CD4-positive, alpha-beta T cell (primary cell): ENCODE measurements around the gene TUBGCP2. TPM values are rescaled to one million over a fixed set of nuclear protein-coding genes. Genes with fewer than 3 reads are reported as not detected.

Experiments used
- ATAC-seq: fragments of 200-7000 bp; cut with Tn5 transposase; one replicate; pipeline ENCODE4 v1.10.0; 2022; ENCODE audit warnings: mild to moderate bottlenecking; ENCODE audit not compliant: poor library complexity
- CTCF ChIA-PET: fragments of 350-600 bp; sonication (Branson Sonifier 250); formaldehyde crosslinking; loops from one replicate; lab custom pipeline; 2021; ENCODE audit warnings: antibody characterized with exemption, inconsistent platforms; lab: Charles Lee
- POLR2A ChIA-PET: fragments of 350-600 bp; sonication (Branson Sonifier 250); formaldehyde crosslinking; loops from one replicate; lab custom pipeline; 2021; ENCODE audit warnings: antibody characterized with exemption, inconsistent platforms; lab: Charles Lee
- DNase-seq, 14 experiments: peaks; one replicate each; pipeline ENCODE4 v3.0.0-alpha.2; 2013 to 2020; ENCODE audit warnings: mixed read lengths in 2 of 14
- H3K27ac ChIP-seq, 2 donors: one replicate each; pipeline versions ENCODE4 v1.5.1 to v1.7.0; 2013; ENCODE audit warnings: low read length in 2 of 2, low read depth in 1 of 2, mild to moderate bottlenecking in 1 of 2
- H3K27me3 ChIP-seq, 2 experiments: 1 replicate in 1 of 2; 2 replicates in 1 of 2; pipeline versions ENCODE4 v1.6.1 to v1.7.0; 2013; ENCODE audit warnings: low read length in 2 of 2, control low read depth in 1 of 2, mild to moderate bottlenecking in 1 of 2, moderate library complexity in 1 of 2; ENCODE audit not compliant: insufficient read depth in 2 of 2, control insufficient read depth in 1 of 2
- H3K36me3 ChIP-seq: one replicate; pipeline ENCODE4 v1.6.1; 2013; ENCODE audit warnings: low read length, control low read depth; ENCODE audit not compliant: insufficient read depth
- H3K4me1 ChIP-seq: one replicate; pipeline ENCODE4 v1.6.1; 2013; ENCODE audit warnings: low read length, control low read depth; ENCODE audit not compliant: insufficient read depth
- H3K4me3 ChIP-seq: one replicate; pipeline ENCODE4 v1.5.1; 2013; ENCODE audit warnings: mild to moderate bottlenecking, low read length, moderate library complexity
- H3K9me3 ChIP-seq, 2 experiments: 1 replicate in 1 of 2; 2 replicates in 1 of 2; pipeline versions ENCODE4 v1.6.1 to v1.7.0; 2013; ENCODE audit warnings: low read length in 2 of 2, mild to moderate bottlenecking in 2 of 2, control low read depth in 1 of 2, moderate library complexity in 1 of 2; ENCODE audit not compliant: control insufficient read depth in 1 of 2, insufficient read depth in 1 of 2
- H3K27ac Mint-ChIP-seq: one replicate; pipeline ENCODE4 v1.8.0; 2020; ENCODE audit warnings: mixed read lengths
- H3K27me3 Mint-ChIP-seq: one replicate; pipeline ENCODE4 v1.8.0; 2021; ENCODE audit warnings: mixed read lengths
- H3K36me3 Mint-ChIP-seq: one replicate; pipeline ENCODE4 v1.8.0; 2021; ENCODE audit warnings: low read depth, mixed read lengths
- H3K4me1 Mint-ChIP-seq: one replicate; pipeline ENCODE4 v1.8.0; 2021; ENCODE audit warnings: low read depth, mixed read lengths
- H3K4me3 Mint-ChIP-seq: one replicate; pipeline ENCODE4 v1.8.0; 2020; ENCODE audit warnings: mild to moderate bottlenecking, mixed read lengths
- H3K9me3 Mint-ChIP-seq: one replicate; pipeline ENCODE4 v1.8.0; 2020; ENCODE audit warnings: mixed read lengths
- intact Hi-C, 2 experiments: fragments of 100-400 bp; cut with DNase I in 1 of 2; cut with micrococcal nuclease in 1 of 2; formaldehyde crosslinking; loops; one replicate each; pipeline versions ENCODE4 v1.15.1 to v1.9.0; 2023 to 2025; cut with DNase I, micrococcal nuclease
- total RNA-seq, 174 experiments: library from RNA in 2 of 174; stranded (reverse) in 2 of 174; gene quantifications; one replicate each; pipeline ENCODE4 v1.2.3 and lab custom pipeline; 2021 to 2026
- TF ChIP-seq, protein P1 (sequence below): fragments of 200-600 bp; IDR thresholded peaks from one replicate; pipeline ENCODE4 v1.8.0; 2022; ENCODE audit warnings: antibody characterized with exemption, mild to moderate bottlenecking

The TUBGCP2 gene
- total RNA-seq, 2 experiments from 2014 or later: 89.3 to 94.2 TPM

DNA sequence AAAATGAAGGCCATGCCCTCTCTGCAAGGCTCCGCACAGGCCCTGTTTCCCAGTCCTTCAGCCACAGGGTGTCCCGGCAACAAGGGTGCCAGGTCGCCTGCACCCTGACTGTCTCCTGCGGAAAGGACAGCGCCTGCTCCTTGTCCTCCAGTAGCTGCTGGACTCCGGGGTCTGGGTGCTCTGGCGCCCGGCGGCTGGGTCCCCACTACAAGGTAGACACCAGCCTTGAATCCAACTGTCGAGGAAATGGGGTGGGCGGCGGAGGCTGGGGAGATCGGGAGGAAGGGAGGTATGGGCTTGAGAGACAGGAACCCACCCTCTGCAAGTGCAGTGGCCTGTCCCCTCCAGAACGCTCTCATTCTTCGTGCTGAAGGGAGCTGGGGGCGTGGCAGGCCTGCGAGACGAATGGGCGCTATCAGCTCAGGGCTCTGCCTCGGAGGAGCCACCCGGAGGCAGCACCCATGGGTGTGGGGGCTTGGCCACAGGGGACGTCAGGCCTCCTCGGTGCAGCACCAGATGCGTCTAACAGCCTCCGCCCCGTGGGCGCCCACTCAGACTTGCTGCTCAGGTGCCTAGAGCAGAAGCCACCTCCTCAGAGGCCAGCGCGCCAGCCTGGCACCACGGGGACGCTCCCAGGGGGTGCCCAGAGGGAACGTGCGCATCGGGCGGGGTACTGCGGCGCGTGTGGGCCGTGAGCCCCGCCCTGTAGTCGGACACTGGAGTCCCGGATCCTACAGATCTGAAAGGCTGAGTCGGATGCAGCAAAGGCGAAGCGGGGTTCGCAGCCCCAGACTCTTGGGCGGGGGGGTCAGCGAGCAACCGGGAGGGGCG is 47.6 kb downstream of the TUBGCP2 start:
- Mint-ChIP-seq H3K27ac (peak overlapping the region; percentile 99), H3K27me3 (peaks cover 5% of the 10 kb centered on the region), H3K36me3 (peaks cover 19% of the 10 kb centered on the region), H3K4me3 (peak overlapping the region; percentile 86), H3K4me1 (peaks cover 81% of the 10 kb centered on the region), H3K9me3 (no peaks in the 10 kb centered on the region)
- Histone ChIP-seq H3K4me1 (peaks cover 89% of the 10 kb centered on the region), H3K27me3 (no peaks in the 10 kb centered on the region), H3K36me3 (peaks cover 7% of the 10 kb centered on the region), H3K4me3 (peak overlapping the region; percentile 55), H3K9me3 (no peaks in the 10 kb centered on the region), H3K27ac (peak overlapping the region; percentile 63 to 71)
- TF ChIP-seq, protein P1, sequence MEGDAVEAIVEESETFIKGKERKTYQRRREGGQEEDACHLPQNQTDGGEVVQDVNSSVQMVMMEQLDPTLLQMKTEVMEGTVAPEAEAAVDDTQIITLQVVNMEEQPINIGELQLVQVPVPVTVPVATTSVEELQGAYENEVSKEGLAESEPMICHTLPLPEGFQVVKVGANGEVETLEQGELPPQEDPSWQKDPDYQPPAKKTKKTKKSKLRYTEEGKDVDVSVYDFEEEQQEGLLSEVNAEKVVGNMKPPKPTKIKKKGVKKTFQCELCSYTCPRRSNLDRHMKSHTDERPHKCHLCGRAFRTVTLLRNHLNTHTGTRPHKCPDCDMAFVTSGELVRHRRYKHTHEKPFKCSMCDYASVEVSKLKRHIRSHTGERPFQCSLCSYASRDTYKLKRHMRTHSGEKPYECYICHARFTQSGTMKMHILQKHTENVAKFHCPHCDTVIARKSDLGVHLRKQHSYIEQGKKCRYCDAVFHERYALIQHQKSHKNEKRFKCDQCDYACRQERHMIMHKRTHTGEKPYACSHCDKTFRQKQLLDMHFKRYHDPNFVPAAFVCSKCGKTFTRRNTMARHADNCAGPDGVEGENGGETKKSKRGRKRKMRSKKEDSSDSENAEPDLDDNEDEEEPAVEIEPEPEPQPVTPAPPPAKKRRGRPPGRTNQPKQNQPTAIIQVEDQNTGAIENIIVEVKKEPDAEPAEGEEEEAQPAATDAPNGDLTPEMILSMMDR: no peak
- CTCF ChIA-PET: interaction anchor here (1.7 kb wide), 1 partner anchor 14 kb away, joined by 7 read pairs; no protein-coding TSS in a partner anchor
- POLR2A ChIA-PET: interaction anchor here (1.6 to 1.8 kb wide), 2 partner anchors 14 to 47 kb away, joined by 6 read pairs; no protein-coding TSS in a partner anchor
- ATAC-seq: peak; percentile 48
- intact Hi-C loops: loop anchor here (1.0 to 10.0 kb wide), 7 partner anchors 15 to 956 kb away; partner anchors contain the start of genes ADAM8 (in 1 of the 2), ECHS1 (in 1 of the 2), INPP5A (in 1 of the 2) and MTG1 (in 1 of the 2)
- peak; percentile 31 to 88 (median 55) for DNase-seq

DNA sequence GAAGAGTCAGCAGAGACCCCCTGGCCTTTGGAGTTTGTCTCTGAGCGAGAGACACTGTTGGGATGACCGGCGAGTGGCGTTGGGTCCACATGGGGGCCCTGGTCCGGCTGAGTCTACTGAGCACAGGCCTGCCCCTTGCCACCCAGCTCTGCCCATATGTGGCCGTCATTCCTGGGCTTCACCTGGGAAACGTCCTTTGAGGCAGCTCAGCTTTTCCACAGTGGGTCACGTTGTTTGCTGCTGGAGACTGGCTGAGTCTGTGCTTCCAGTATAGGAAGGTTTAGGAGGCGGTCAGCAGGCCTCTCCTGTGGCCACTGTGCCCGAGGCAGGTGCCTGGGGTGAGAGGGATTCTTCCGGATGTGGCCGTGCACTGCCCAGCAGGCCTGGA is 49.1 kb downstream of the TUBGCP2 start:
- H3K27me3 ChIP-seq: no peaks in the 10 kb centered on the region
- Mint-ChIP-seq H3K27ac (peak overlapping the region; percentile 99), H3K4me3 (peak overlapping the region; percentile 86), H3K4me1 (peaks cover 68% of the 10 kb centered on the region), H3K9me3 (no peaks in the 10 kb centered on the region), H3K27me3 (peaks cover 5% of the 10 kb centered on the region), H3K36me3 (peaks cover 12% of the 10 kb centered on the region)
- CTCF ChIA-PET: interaction anchor here (1.4 to 2.8 kb wide), 3 partner anchors 16 to 70 kb away, joined by 4 to 20 read pairs (median 6); no protein-coding TSS in a partner anchor
- intact Hi-C loops: loop anchor here in 1 of 2 experiments (1.0 to 5.0 kb wide), 2 partner anchors 16 to 48 kb away; partner anchors contain the start of genes TUBGCP2 and ZNF511
- H3K4me1 ChIP-seq: peaks cover 75% of the 10 kb centered on the region
- TF ChIP-seq, protein P1: no peak
- no peak overlapping the region for H3K4me3 ChIP-seq
- peak overlapping the region; percentile 48 to 87 for H3K27ac ChIP-seq
- no peaks in the 10 kb centered on the region for H3K9me3 ChIP-seq
- H3K36me3 ChIP-seq: peaks cover 7% of the 10 kb centered on the region
- no peak for ATAC-seq
- DNase-seq: no peak
- POLR2A ChIA-PET: interaction anchor here (0.8 to 2.7 kb wide), 3 partner anchors 9 to 19 kb away, joined by 3 to 20 read pairs (median 11); no protein-coding TSS in a partner anchor

DNA sequence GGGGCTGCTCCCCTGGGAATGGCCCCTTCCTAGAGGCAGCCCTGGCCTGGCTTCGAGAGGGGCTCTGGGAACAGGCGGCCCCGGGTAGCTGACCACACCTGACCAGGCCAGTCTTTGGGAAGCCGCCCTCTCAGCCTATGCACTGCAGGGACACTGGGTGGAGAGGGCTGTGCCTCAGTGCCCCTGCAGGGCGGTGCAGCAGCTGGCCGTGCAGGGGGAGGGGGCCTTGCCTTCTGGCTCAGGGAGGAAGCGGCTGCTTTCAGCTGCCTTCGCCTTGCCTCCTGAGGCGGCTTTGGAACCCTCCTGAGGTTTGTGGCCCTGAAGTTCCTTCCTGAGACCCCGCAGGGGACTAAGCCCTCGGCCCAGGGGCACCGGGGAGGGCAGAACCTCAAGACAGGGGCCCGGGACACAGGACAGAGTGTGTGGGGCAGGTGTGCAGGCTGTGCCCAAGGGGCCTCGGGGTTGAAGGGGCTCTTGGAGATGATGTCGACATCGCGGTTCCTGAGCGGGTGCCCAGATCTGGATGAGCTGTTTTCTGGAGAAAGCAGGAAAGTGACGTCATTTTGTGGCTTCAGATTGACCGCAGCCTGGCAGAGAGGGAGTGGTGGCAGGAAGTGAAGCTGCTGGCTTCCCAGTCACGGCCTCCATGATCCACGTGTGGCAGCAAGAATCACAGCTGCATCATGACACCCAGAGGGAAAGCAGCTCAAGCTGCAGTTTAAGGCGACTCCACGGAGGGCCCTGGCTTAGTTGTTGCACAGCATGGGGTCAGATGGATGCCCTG is 49.7 kb downstream of the TUBGCP2 start:
- ATAC-seq: peak; percentile 63
- peaks cover 62% of the 10 kb centered on the region for H3K4me1 Mint-ChIP-seq
- H3K9me3 ChIP-seq: no peaks in the 10 kb centered on the region
- H3K9me3 Mint-ChIP-seq: no peaks in the 10 kb centered on the region
- no peaks in the 10 kb centered on the region for H3K27me3 ChIP-seq
- peaks cover 7% of the 10 kb centered on the region for H3K36me3 ChIP-seq
- H3K27ac Mint-ChIP-seq: peak overlapping the region; percentile 99
- POLR2A ChIA-PET: interaction anchor here (0.8 to 2.7 kb wide), 5 partner anchors 10 to 49 kb away, joined by 3 to 20 read pairs (median 4); partner anchors contain the start of gene ADAM8
- CTCF ChIA-PET: interaction anchor here (1.4 to 2.8 kb wide), 4 partner anchors 16 to 71 kb away, joined by 4 to 20 read pairs (median 5); no protein-coding TSS in a partner anchor
- intact Hi-C loops: loop anchor here in 1 of 2 experiments (1.0 to 5.0 kb wide), 2 partner anchors 16 to 48 kb away; partner anchors contain the start of genes TUBGCP2 and ZNF511
- TF ChIP-seq, protein P1: no peak
- DNase-seq: peak; percentile 46 to 93 (median 76)
- H3K27ac ChIP-seq: peak overlapping the region; percentile 67 to 87
- peaks cover 5% of the 10 kb centered on the region for H3K27me3 Mint-ChIP-seq
- peaks cover 69% of the 10 kb centered on the region for H3K4me1 ChIP-seq
- H3K36me3 Mint-ChIP-seq: peaks cover 7% of the 10 kb centered on the region
- peak overlapping the region; percentile 34 for H3K4me3 ChIP-seq
- peak overlapping the region; percentile 86 for H3K4me3 Mint-ChIP-seq
